Hepatocyte (in vitro differentiated cells): Measurements from ENCODE around the gene TBC1D5. TPM values are rescaled to one million over a fixed set of nuclear protein-coding genes. Genes with fewer than 3 reads are reported as not detected.

Experiments
- DNase-seq: peaks from one replicate; pipeline ENCODE4 v3.0.0-alpha.2; 2016; ENCODE audit warnings: low spot score
- H2AFZ ChIP-seq: fragments of 200-600 bp; sonication (generic); 2 replicates; pipeline ENCODE4 v1.6.0; 2016; ENCODE audit warnings: antibody characterized with exemption, mild to moderate bottlenecking
- H3K27ac ChIP-seq: fragments of 200-600 bp; sonication (generic); 2 replicates; pipeline ENCODE4 v1.5.1; 2016; ENCODE audit warnings: mild to moderate bottlenecking
- H3K27me3 ChIP-seq: fragments of 200-600 bp; sonication (generic); 2 replicates; pipeline ENCODE4 v1.6.1; 2016
- H3K36me3 ChIP-seq: fragments of 200-600 bp; sonication (generic); replicated peaks from 2 replicates; pipeline ENCODE4 v1.5.1; 2016; ENCODE audit warnings: low read depth; ENCODE audit not compliant: insufficient read depth
- H3K4me1 ChIP-seq: fragments of 200-600 bp; sonication (generic); 2 replicates; pipeline ENCODE4 v1.5.1; 2016; ENCODE audit warnings: mild to moderate bottlenecking, moderate library complexity; ENCODE audit not compliant: insufficient read depth
- H3K4me2 ChIP-seq: fragments of 200-600 bp; sonication (generic); 2 replicates; pipeline ENCODE4 v1.6.0; 2016
- H3K4me3 ChIP-seq: fragments of 200-600 bp; sonication (generic); 2 replicates; pipeline ENCODE4 v1.5.1; 2016; ENCODE audit warnings: mild to moderate bottlenecking
- H3K79me2 ChIP-seq: fragments of 200-600 bp; sonication (generic); 2 replicates; pipeline ENCODE4 v1.6.0; 2017; ENCODE audit warnings: mild to moderate bottlenecking
- H3K9me2 ChIP-seq: fragments of 200-600 bp; sonication (generic); replicated peaks from 2 replicates; pipeline ENCODE4 v1.6.0; 2017; ENCODE audit warnings: mild to moderate bottlenecking; ENCODE audit not compliant: insufficient read depth
- H3K9me3 ChIP-seq: fragments of 200-600 bp; sonication (generic); 2 replicates; pipeline ENCODE4 v1.5.1; 2016; ENCODE audit warnings: low read depth, mild to moderate bottlenecking
- H4K20me1 ChIP-seq: fragments of 200-600 bp; sonication (generic); 2 replicates; pipeline ENCODE4 v1.6.0; 2016; ENCODE audit warnings: mild to moderate bottlenecking; ENCODE audit not compliant: insufficient read depth, poor library complexity, severe bottlenecking
- EZH2 ChIP-seq: fragments of 200-600 bp; sonication (generic); IDR thresholded peaks from 2 replicates; pipeline ENCODE4 v1.6.1; 2016; ENCODE audit warnings: antibody characterized with exemption, mild to moderate bottlenecking, borderline replicate concordance
- EZH2phosphoT487 ChIP-seq: fragments of 200-600 bp; sonication (generic); IDR thresholded peaks from one replicate; pipeline ENCODE4 v1.6.1; 2018; ENCODE audit warnings: antibody characterized with exemption, mild to moderate bottlenecking, low read depth, moderate library complexity; ENCODE audit not compliant: unreplicated experiment, severe bottlenecking
- WGBS: methylation state at CpG from one replicate; pipeline ENCODE4 v1.1.6; 2016; ENCODE audit warnings: low lambda C conversion rate; ENCODE audit errors: missing lambda C conversion rate; 5-methylcytosine and 5-hydroxymethylcytosine counted together
- polyA plus RNA-seq: library from polyadenylated mRNA; unstranded; fragments of >200 nt; fragmentation: Nextera tagmentation; extraction: Ambion mirVana; gene quantifications from 2 replicates; pipeline ENCODE4 v1.2.1, GENCODE V29; 2016
- total RNA-seq: library from RNA; depleted of rRNA; stranded (reverse); fragments of >200 nt; gene quantifications from 2 replicates; pipeline ENCODE4 v1.2.3, GENCODE V29; 2014
- TF ChIP-seq, protein P1 (sequence below): fragments of 200-600 bp; sonication (generic); IDR thresholded peaks from 2 replicates; pipeline ENCODE4 v1.5.1; 2016; ENCODE audit warnings: antibody characterized with exemption, mild to moderate bottlenecking; ENCODE audit not compliant: poor library complexity

The TBC1D5 gene
- total and polyA plus RNA-seq, 2 experiments from 2014 or later: 17.0 to 64.2 TPM

DNA sequence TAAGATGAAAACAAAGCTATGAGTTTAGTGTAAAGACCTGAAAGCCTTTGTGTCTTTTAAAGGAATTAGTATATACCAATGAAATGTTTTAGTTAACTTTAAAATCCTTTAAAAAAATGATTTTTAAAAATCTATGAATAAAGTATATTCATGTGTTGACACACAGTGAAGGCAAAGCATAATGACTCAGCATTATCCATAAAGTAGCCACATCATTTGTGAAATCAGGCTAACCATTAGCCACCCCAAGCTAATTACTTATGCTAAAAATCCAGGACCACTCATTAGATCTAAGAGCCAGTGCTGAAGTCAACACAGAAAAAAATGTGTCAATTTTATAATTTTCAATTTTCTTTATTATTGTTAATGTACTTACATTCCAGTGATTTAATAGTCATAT lies 310.2 kb downstream of the TBC1D5 start:
- no peaks in the 10 kb centered on the region for H3K9me3 ChIP-seq
- no peak overlapping the region for H3K4me3 ChIP-seq
- no peaks in the 10 kb centered on the region for H4K20me1 ChIP-seq
- no peaks in the 10 kb centered on the region for H3K27me3 ChIP-seq
- TF ChIP-seq, protein P1, sequence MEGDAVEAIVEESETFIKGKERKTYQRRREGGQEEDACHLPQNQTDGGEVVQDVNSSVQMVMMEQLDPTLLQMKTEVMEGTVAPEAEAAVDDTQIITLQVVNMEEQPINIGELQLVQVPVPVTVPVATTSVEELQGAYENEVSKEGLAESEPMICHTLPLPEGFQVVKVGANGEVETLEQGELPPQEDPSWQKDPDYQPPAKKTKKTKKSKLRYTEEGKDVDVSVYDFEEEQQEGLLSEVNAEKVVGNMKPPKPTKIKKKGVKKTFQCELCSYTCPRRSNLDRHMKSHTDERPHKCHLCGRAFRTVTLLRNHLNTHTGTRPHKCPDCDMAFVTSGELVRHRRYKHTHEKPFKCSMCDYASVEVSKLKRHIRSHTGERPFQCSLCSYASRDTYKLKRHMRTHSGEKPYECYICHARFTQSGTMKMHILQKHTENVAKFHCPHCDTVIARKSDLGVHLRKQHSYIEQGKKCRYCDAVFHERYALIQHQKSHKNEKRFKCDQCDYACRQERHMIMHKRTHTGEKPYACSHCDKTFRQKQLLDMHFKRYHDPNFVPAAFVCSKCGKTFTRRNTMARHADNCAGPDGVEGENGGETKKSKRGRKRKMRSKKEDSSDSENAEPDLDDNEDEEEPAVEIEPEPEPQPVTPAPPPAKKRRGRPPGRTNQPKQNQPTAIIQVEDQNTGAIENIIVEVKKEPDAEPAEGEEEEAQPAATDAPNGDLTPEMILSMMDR: no peak
- no peak for TF ChIP-seq EZH2
- no peak for TF ChIP-seq EZH2phosphoT487
- DNase-seq: no peak
- H2AFZ ChIP-seq: no peak overlapping the region
- H3K36me3 ChIP-seq: no peaks in the 10 kb centered on the region
- no peak overlapping the region for H3K4me2 ChIP-seq
- no peaks in the 10 kb centered on the region for H3K9me2 ChIP-seq
- H3K4me1 ChIP-seq: no peaks in the 10 kb centered on the region
- no peaks in the 10 kb centered on the region for H3K79me2 ChIP-seq
- no peak overlapping the region for H3K27ac ChIP-seq

DNA sequence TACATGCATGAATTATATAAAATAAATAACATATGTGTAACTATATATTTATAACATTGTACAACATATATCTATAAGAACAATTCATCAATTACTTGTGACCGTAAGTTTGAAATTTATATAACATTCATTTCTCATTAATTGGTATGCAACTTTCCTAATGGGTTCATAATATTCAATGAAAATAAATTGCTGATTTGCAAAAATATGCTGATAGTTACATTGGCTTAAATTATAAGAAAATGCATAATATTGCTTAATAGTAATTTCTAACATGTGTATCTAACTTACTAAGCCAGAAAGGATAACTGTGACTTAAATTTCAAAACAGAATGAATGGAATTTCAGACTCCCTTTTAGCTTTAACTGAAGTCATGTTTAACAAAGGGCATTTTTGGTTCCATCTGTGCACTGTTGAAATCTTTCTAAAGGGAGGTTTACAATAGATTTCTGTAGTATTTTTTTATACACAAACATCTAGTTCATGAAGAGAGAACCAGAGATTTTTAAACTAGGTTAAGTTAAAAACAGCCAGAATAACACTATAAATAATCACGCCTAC lies 310.9 kb downstream of the TBC1D5 start:
- no peak for DNase-seq
- Histone ChIP-seq H3K79me2 (no peaks in the 10 kb centered on the region), H3K36me3 (no peaks in the 10 kb centered on the region), H3K9me3 (no peaks in the 10 kb centered on the region), H3K4me2 (no peak overlapping the region), H3K4me3 (no peak overlapping the region), H3K4me1 (no peaks in the 10 kb centered on the region), H2AFZ (no peak overlapping the region), H4K20me1 (no peaks in the 10 kb centered on the region), H3K27ac (no peak overlapping the region), H3K9me2 (no peaks in the 10 kb centered on the region), H3K27me3 (no peaks in the 10 kb centered on the region)
- no peak for TF ChIP-seq EZH2phosphoT487
- TF ChIP-seq, protein P1: no peak
- 91% methylated on average over 2 of the region's 2 CpGs for WGBS

DNA sequence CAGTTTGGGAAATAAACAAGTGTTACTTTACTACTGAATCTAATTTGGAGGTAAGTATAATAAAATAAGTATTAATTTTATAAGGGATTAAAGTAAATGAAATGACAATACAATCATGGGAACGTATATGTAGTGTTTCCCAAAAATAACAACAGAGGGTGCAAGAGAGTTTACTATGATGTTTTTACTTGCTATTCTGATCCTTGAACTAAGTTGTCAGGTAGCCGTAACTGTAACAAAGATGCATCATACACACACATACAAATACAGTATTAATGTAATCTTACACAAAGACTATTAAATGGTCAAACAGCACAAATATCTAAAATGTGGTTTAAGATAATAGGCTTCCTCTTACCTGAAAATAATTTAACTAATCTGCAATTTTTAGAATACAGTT lies 311.4 kb downstream of the TBC1D5 start:
- no peaks in the 10 kb centered on the region for H4K20me1 ChIP-seq
- H2AFZ ChIP-seq: no peak overlapping the region
- no peaks in the 10 kb centered on the region for H3K4me1 ChIP-seq
- no peaks in the 10 kb centered on the region for H3K79me2 ChIP-seq
- H3K36me3 ChIP-seq: no peaks in the 10 kb centered on the region
- no peak overlapping the region for H3K27ac ChIP-seq
- WGBS: 22% methylated on average over 2 of the region's 2 CpGs
- TF ChIP-seq EZH2phosphoT487: no peak
- TF ChIP-seq, protein P1: peak; percentile 55
- H3K9me3 ChIP-seq: no peaks in the 10 kb centered on the region
- no peaks in the 10 kb centered on the region for H3K27me3 ChIP-seq
- peak; percentile 30 for DNase-seq
- H3K4me2 ChIP-seq: no peak overlapping the region
- no peak overlapping the region for H3K4me3 ChIP-seq
- H3K9me2 ChIP-seq: no peaks in the 10 kb centered on the region

DNA sequence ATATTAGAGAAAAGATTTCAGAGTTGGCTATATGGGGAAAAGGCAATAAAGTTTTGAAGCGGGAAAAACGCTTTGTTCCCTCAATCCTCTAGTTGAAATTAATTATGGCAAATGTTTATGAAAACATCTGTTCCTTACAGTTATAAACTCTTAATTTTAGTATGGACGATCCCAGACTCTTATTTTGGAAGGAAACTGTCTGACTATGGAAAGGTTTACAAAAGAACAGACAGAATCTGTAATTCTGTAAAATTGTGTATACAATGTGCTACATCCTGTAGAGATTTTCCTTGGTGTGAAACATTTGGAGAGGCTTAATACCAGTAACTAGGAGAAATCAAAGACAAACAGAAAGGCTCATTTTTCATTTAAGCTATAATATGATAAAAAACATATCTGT lies 311.8 kb downstream of the TBC1D5 start:
- no peak for DNase-seq
- 68% methylated on average over 3 of the region's 3 CpGs for WGBS
- H2AFZ ChIP-seq: no peak overlapping the region
- H3K27ac ChIP-seq: no peak overlapping the region
- H3K4me3 ChIP-seq: no peak overlapping the region
- H3K9me3 ChIP-seq: no peaks in the 10 kb centered on the region
- H3K9me2 ChIP-seq: no peaks in the 10 kb centered on the region
- no peaks in the 10 kb centered on the region for H3K36me3 ChIP-seq
- TF ChIP-seq EZH2 (no peak), EZH2phosphoT487 (no peak)
- TF ChIP-seq, protein P1: no peak
- H3K27me3 ChIP-seq: no peaks in the 10 kb centered on the region
- H3K4me2 ChIP-seq: no peak overlapping the region
- H3K79me2 ChIP-seq: no peaks in the 10 kb centered on the region
- no peaks in the 10 kb centered on the region for H3K4me1 ChIP-seq
- H4K20me1 ChIP-seq: no peaks in the 10 kb centered on the region
